Gastroesophageal sphincter (tissue), 4 donors: ENCODE data around the gene CACNA1I. TPM values are rescaled to one million over a fixed set of nuclear protein-coding genes. Genes with fewer than 3 reads are reported as not detected.

Experiments used
- ATAC-seq: fragments of 150-250 bp; one replicate; pipeline ENCODE4 v1.9.1; 2016; ENCODE audit warnings: mild to moderate bottlenecking, moderate library complexity
- H3K27ac ChIP-seq, 4 donors: fragments of 200-600 bp; sonication (generic) in 3 of 4; 1 replicate in 3 of 4; 2 replicates in 1 of 4; pipeline ENCODE4 v1.5.1; 2016 to 2019
- H3K27me3 ChIP-seq: fragments of 200-600 bp; sonication (generic); one replicate; pipeline ENCODE4 v1.5.1; 2019
- H3K36me3 ChIP-seq, 2 donors: fragments of 200-600 bp; sonication (generic); one replicate each; pipeline ENCODE4 v1.5.1; 2019; ENCODE audit warnings: control low read depth in 1 of 2
- H3K4me1 ChIP-seq, 3 donors: fragments of 200-600 bp; sonication (generic); 1 replicate in 2 of 3; 2 replicates in 1 of 3; pipeline ENCODE4 v1.5.1; 2016 to 2019; ENCODE audit warnings: control low read depth in 2 of 3
- H3K4me3 ChIP-seq, 2 donors: fragments of 200-600 bp; sonication (generic); one replicate each; pipeline ENCODE4 v1.5.1; 2019; ENCODE audit warnings: mild to moderate bottlenecking in 1 of 2, moderate library complexity in 1 of 2
- H3K9me3 ChIP-seq, 3 donors: fragments of 200-600 bp; sonication (generic); one replicate each; pipeline ENCODE4 v1.5.1; 2017 to 2019; ENCODE audit warnings: control low read depth in 2 of 3
- EP300 ChIP-seq: sonication (generic); formaldehyde crosslinking; IDR thresholded peaks from one replicate; pipeline ENCODE4 v1.6.1; 2017; ENCODE audit warnings: antibody characterized with exemption, mild to moderate bottlenecking
- POLR2A ChIP-seq, 2 donors: fragments of 450-650 bp; IDR thresholded peaks; one replicate each; pipeline ENCODE4 v1.6.1; 2017; ENCODE audit warnings: antibody characterized with exemption in 2 of 2, mild to moderate bottlenecking in 2 of 2, moderate library complexity in 1 of 2
- POLR2AphosphoS5 ChIP-seq: sonication (generic); formaldehyde crosslinking; IDR thresholded peaks from one replicate; pipeline ENCODE4 v1.6.1; 2017; ENCODE audit warnings: antibody characterized with exemption
- WGBS, 2 donors: methylation state at CpG; one replicate each; pipeline ENCODE4 v1.1.5; 2018; ENCODE audit warnings: low coverage in 1 of 2; 5-methylcytosine and 5-hydroxymethylcytosine counted together
- total RNA-seq, 4 donors: library from RNA; depleted of rRNA; stranded (reverse); fragments of >200 nt; gene quantifications; one replicate each; pipeline ENCODE4 v1.1.0, GENCODE V29; 2016
- TF ChIP-seq, protein P1 (sequence below), 4 experiments: fragments of 200-600 bp in 2 of 4; fragments of 450-650 bp in 2 of 4; sonication (generic) in 1 of 4; IDR thresholded peaks; one replicate each; pipeline ENCODE4 v1.5.1; 2017 to 2019; ENCODE audit warnings: antibody characterized with exemption in 4 of 4, mild to moderate bottlenecking in 2 of 4, moderate library complexity in 2 of 4

CACNA1I gene
- total RNA-seq, 4 donors from 2014 or later: 0.04 to 0.54 (median 0.11) TPM

DNA sequence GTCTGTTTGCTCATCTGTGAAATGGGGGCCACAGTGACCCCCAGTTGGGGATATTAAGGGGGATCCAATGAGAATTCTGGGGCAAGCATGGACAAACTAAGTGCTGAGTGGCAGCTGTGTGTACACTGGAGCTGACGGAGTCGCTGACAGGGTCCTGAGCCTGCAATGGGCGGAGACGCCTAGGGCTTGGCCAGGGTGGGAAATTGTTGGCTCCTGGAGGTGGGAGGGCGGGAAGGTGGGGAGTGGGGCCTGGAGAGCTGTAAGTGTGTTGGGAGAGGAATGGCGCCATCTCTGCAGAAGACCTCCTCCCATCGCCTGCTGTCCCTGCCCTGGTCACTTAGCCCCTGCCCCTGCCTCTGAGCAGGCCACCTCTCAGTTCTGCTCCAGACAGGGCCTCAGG, 7.3 kb downstream of the CACNA1I start:
- Histone ChIP-seq H3K4me3 (no peak overlapping the region), H3K9me3 (no peaks in the 10 kb centered on the region), H3K27ac (no peak overlapping the region), H3K36me3 (no peaks in the 10 kb centered on the region), H3K4me1 (no peaks in the 10 kb centered on the region), H3K27me3 (peaks cover 57% of the 10 kb centered on the region)
- 83 to 86% methylated on average over 2 to 4 of the region's 7 CpGs for WGBS, 2 donors
- no peak for ATAC-seq
- TF ChIP-seq, protein P1, sequence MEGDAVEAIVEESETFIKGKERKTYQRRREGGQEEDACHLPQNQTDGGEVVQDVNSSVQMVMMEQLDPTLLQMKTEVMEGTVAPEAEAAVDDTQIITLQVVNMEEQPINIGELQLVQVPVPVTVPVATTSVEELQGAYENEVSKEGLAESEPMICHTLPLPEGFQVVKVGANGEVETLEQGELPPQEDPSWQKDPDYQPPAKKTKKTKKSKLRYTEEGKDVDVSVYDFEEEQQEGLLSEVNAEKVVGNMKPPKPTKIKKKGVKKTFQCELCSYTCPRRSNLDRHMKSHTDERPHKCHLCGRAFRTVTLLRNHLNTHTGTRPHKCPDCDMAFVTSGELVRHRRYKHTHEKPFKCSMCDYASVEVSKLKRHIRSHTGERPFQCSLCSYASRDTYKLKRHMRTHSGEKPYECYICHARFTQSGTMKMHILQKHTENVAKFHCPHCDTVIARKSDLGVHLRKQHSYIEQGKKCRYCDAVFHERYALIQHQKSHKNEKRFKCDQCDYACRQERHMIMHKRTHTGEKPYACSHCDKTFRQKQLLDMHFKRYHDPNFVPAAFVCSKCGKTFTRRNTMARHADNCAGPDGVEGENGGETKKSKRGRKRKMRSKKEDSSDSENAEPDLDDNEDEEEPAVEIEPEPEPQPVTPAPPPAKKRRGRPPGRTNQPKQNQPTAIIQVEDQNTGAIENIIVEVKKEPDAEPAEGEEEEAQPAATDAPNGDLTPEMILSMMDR (IDR thresholded peaks at IDR 0.05): no peak
- TF ChIP-seq EP300 (no peak), POLR2AphosphoS5 (no peak), POLR2A (IDR thresholded peaks at IDR 0.05) (no peak)

DNA sequence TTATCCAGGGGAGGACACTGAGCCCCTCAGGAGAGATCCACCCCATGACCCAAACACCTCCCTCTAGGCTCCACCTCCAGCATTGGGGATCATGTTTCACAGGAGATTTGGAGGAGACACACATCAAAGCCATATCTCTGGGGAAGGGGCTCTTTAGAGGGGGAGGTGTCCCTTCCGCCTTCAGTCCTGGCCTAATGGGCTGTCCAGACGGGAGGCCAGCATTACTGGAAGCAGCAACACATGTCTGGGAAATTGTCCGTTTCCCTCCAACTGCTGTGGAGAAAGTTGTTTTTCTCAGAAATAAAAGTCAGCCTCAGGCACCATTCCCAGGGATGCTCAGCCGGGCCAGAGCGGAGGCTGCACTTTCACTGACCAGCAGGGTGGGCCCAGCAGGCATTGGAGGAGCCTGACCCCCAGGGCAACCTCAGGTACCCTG, 9.5 kb downstream of the CACNA1I start:
- no peak for ATAC-seq
- Histone ChIP-seq H3K9me3 (no peaks in the 10 kb centered on the region), H3K27ac (no peak overlapping the region), H3K36me3 (no peaks in the 10 kb centered on the region), H3K4me3 (no peak overlapping the region), H3K4me1 (no peaks in the 10 kb centered on the region), H3K27me3 (peaks cover 72% of the 10 kb centered on the region)
- WGBS, 2 donors: no CpG with 5 or more reads among the region's 5 CpGs
- TF ChIP-seq, protein P1 (IDR thresholded peaks at IDR 0.05): no peak
- TF ChIP-seq EP300: no peak
- TF ChIP-seq POLR2A (IDR thresholded peaks at IDR 0.05): no peak
- no peak for TF ChIP-seq POLR2AphosphoS5

DNA sequence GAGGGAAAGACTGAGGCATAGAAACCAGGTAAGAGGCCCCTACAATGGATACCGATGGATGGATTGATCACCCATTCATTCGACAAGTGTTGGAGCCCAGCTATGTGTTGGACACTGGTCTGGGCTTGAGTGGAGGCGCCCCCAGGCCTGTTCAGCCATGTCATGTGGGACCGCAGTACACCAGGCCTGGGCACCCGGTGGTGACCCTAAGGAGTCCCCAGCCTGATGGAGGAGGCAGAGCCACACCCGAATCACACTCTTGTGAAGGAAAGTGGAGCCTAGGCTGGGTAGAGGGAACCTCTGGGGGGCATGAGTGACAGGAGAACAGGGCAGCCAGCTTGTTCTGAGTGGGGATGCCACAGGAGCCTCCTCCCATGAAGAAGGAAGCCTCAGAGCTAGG, 10.2 kb downstream of the CACNA1I start:
- TF ChIP-seq POLR2AphosphoS5 (no peak), POLR2A (IDR thresholded peaks at IDR 0.05) (no peak), EP300 (no peak)
- TF ChIP-seq, protein P1 (IDR thresholded peaks at IDR 0.05): no peak
- Histone ChIP-seq H3K4me1 (no peaks in the 10 kb centered on the region), H3K27me3 (peaks cover 76% of the 10 kb centered on the region), H3K4me3 (no peak overlapping the region), H3K36me3 (no peaks in the 10 kb centered on the region), H3K27ac (no peak overlapping the region), H3K9me3 (no peaks in the 10 kb centered on the region)
- WGBS, 2 donors: 90 to 100% methylated on average over 2 to 6 of the region's 6 CpGs
- ATAC-seq: no peak

DNA sequence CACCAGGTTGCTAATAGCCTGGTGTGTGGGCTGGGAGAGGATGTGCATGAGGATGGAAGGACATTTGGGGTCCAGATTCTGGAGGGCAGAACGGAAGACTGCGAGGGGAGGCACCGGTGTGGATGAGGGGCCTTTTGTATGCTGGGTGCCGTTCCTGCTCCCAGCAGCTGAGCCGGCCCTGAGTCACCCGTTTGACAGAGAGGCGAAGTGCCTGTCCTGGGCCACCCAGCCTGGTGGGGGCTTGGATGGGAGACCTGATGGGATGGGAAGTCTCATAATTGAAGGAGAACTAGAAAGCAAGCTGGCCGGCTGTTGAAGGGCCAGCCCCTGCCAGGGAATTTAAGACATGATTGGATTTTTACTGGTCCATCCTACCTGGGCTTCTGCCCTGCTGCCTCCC, 10.8 kb downstream of the CACNA1I start:
- whole genome bisulfite sequencing, 2 donors: 71 to 90% methylated on average over 2 to 5 of the region's 8 CpGs
- ATAC-seq: no peak
- peaks cover 80% of the 10 kb centered on the region for H3K27me3 ChIP-seq
- TF ChIP-seq POLR2A (IDR thresholded peaks at IDR 0.05) (no peak), POLR2AphosphoS5 (no peak), EP300 (no peak)
- TF ChIP-seq, protein P1 (IDR thresholded peaks at IDR 0.05): no peak
- no peak overlapping the region for H3K4me3 ChIP-seq
- no peaks in the 10 kb centered on the region for H3K9me3 ChIP-seq
- H3K4me1 ChIP-seq: no peaks in the 10 kb centered on the region
- H3K27ac ChIP-seq: no peak overlapping the region
- no peaks in the 10 kb centered on the region for H3K36me3 ChIP-seq

DNA sequence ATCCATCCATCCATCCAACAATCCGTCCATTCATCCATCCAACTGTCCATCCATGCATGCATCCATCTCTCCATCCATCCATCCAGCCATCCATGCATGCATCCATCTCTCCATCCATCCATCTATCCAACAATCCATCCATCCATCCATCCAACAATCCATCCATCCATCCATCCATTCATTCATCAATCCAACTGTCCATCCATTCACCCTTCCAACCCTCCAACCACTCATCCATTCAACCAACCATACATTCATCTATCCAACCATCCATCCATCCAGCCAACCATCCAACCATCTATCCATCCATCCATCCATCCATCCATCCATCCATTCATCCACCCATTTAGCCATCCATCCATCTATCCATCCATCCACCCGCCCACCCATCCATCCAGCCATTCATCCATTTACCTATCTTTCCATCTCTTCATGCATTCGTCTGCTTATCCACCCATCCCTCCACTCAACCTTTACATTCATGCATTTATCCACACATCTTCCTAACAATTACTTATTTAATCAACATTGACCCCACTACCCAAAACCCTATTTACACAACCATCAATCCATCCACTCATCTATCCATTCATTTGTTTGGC, 12.6 kb downstream of the CACNA1I start:
- Histone ChIP-seq H3K9me3 (no peaks in the 10 kb centered on the region), H3K27me3 (peaks cover 68% of the 10 kb centered on the region), H3K4me1 (no peaks in the 10 kb centered on the region), H3K36me3 (no peaks in the 10 kb centered on the region), H3K27ac (no peak overlapping the region), H3K4me3 (no peak overlapping the region)
- ATAC-seq: no peak
- 58 to 73% methylated on average over 3 of the region's 3 CpGs for WGBS, 2 donors
- TF ChIP-seq EP300 (no peak), POLR2AphosphoS5 (no peak), POLR2A (IDR thresholded peaks at IDR 0.05) (no peak)
- TF ChIP-seq, protein P1 (IDR thresholded peaks at IDR 0.05): no peak
